OCI-LY7 (cell line): ENCODE measurements around the gene PITPNM3.

ENCODE experiments used
- CTCF ChIP-seq: fragments of 200-600 bp; sonication (generic); conservative IDR thresholded peaks from 2 replicates; pipeline ENCODE4 v1.5.1; 2014; ENCODE audit warnings: mild to moderate bottlenecking, antibody characterized with exemption, low read length, moderate library complexity, mixed read lengths
- EZH2phosphoT487 ChIP-seq: fragments of 200-600 bp; sonication (generic); IDR thresholded peaks from 2 replicates; pipeline ENCODE4 v1.6.1; 2018; ENCODE audit warnings: low read depth, borderline replicate concordance, mild to moderate bottlenecking, mixed run types, antibody characterized with exemption, low read length, moderate library complexity, mixed read lengths

GRCh38 chr17:6460531-6461161 is 95.7 kb downstream of the PITPNM3 start:
- TF ChIP-seq CTCF, result no peak
- TF ChIP-seq EZH2phosphoT487, result no peak
